Measurements from ENCODE around the gene C1orf21.

C1orf21 gene

GRCh38 chr1:184455786-184456185, 69.0 kb downstream of the C1orf21 start:
- no peak for DNase-seq

DNA sequence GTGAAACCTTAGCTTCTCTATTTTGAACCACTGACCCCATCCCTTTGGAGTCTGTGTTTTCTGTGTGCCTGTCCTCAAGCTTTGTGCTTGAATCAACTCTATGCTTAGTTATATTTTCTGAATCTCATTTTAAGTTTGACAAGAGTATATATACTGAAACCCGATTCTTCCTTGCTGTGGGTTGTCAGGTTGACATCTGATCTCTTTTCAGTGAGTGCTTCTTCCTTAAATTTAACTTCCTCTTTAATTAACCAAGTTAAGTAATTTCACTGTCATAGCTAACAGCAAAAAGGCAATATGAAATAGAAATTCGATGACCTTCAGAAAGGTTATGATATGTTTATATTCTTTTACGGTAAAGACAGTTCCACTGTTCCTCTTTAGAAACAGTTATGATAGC, 69.4 kb downstream of the C1orf21 start:
- DNase-seq, result no peak

GRCh38 chr1:184457500-184457899, 70.7 kb downstream of the C1orf21 start:
- no peak for DNase-seq

GRCh38 chr1:184461321-184461720, 74.5 kb downstream of the C1orf21 start:
- no peak for DNase-seq

- no peak for DNase-seq
Observed at GRCh38 chr1:184462155-184462554, 75.3 kb downstream of the C1orf21 start.

- no peak for DNase-seq
Observed at GRCh38 chr1:184462990-184463389, 76.2 kb downstream of the C1orf21 start.

- no peak for DNase-seq
Observed at GRCh38 chr1:184463680-184464079, 76.9 kb downstream of the C1orf21 start.

GRCh38 chr1:184464757-184465156, 77.9 kb downstream of the C1orf21 start:
- DNase-seq, result no peak

DNA sequence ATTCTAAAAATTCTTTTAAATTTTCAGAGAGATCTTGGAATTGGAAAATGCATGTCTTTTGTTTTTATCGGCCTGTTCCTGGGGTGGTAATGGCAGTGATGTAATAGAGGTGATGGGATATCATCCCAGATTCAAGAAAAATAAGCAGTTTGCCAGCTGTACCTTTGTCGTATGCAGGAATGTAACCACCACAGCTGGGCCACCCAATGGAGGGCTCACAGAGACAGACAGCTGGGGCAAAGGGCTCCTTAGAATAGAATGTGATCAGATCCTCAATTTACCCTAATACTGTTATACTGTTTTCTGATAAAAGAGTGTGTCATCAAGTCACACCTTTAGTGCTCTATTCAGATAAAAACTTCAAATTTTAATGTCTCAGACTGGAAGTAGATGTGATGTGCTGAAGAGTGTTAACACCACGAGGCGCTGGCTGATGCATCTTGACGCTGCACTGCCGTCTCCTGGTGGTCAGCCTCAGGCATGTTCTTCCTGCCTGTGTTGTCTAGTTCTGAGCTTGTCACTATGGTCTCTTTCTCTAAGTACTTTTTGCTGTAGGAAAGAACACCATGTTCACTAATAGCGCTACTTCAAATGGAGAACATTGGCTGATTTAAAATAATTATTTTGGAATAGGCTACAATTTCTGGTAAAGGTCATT, 78.8 kb downstream of the C1orf21 start:
- DNase-seq, result no peak

GRCh38 chr1:184467295-184467694, 80.5 kb downstream of the C1orf21 start:
- no peak for DNase-seq

DNA sequence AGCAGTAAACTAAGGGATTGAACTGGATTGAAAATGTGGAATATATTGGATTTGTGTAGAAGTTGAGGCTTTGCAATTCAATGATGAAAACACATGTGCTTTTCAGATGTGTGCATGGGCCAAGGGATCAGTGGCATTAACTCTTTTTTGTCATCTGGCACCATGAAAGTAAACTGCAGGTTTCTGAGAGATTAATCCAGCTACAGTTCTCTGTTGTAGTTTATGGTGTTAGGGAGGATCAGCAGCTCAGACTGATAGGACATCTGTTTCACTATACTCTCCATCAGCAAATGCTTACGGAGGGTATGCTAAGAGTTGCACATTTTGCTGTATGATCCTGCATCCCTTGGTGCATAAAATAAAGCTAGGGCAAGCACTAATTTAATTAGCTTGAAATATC, 82.6 kb downstream of the C1orf21 start:
- no peak for DNase-seq

GRCh38 chr1:184471686-184472085, 84.9 kb downstream of the C1orf21 start:
- no peak for DNase-seq

DNA sequence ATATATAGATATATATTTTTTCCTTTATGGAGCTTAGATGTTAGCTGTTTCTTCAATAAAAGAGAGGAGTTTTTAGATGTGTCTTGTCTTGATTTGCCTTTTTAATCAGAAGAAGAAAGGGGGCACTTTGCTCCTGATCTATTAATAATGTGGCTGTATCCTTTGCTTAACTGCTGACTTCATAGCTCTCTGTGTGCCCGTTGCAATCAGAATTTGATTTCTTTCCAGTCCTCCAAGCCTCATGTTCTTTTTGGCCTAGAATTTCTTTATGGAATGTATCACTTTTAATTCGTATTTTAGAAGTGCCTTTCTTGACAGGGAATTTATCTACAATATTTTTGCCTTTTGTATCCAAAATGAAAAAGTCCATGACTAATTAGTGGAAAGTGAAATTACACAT, 85.3 kb downstream of the C1orf21 start:
- no peak for DNase-seq

GRCh38 chr1:184473176-184473966, 86.5 kb downstream of the C1orf21 start:
- DNase-seq, result no peak

- DNase-seq, result no peak
Observed at GRCh38 chr1:184476187-184476586, 89.4 kb downstream of the C1orf21 start.

DNA sequence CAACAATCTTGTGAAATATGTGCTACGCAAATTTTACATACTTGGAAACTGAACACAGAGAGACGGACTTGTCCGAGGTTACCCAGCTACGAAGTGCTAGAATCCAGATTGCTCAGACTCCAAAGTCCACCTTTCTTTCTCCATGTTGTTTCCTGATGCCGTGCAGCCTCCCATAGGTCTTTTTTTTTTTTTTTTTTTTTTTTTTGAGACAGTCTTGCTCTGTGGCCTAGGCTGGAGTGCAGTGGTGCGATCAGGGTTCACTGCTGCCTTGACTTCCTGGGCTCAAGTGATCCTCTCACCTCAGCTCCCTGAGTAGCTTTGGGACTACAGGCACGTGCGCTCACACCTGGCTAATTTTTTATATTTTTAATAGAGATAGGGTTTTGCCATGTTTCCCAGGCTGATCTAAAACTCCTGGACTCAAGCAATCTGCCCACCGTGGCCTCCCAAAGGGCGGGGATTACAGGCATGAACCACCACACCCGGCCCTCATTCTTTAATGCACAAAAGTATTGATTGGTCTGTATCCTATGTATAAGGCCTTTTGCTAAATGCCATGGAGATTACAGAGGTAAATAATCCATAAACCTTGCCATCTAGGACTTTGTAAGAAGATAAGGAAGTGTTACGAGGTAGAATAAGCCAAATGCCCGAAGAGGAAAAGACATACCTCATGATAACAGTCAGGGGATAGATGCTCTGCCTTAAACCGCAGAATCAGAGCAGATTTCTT, 92.8 kb downstream of the C1orf21 start:
- DNase-seq, result no peak

GRCh38 chr1:184480736-184481135, 93.9 kb downstream of the C1orf21 start:
- DNase-seq, result no peak

DNA sequence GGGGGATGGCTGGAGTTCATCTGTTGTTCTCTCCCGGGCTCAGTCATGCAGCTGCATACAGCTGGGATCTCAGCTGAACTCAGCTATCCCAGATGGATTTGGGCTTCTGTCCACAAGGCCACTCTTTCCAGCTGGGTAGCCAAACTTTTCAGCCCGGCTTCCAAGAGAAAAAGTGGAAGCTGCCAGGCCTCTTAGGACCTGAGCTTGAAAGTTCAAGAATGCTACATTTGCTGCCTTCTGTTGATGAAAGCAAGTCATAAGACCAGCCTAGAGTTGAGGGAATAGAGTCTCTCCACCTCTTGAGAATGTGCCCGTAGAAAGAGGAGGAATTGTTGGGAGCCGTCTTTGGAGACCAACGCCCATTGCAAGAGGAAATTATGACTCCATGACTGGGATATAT, 95.3 kb downstream of the C1orf21 start:
- DNase-seq, result no peak

- DNase-seq, result no peak
Observed at GRCh38 chr1:184483101-184483683, 96.4 kb downstream of the C1orf21 start.

- no peak for DNase-seq
Observed at GRCh38 chr1:184485751-184486723, 99.2 kb downstream of the C1orf21 start.

DNA sequence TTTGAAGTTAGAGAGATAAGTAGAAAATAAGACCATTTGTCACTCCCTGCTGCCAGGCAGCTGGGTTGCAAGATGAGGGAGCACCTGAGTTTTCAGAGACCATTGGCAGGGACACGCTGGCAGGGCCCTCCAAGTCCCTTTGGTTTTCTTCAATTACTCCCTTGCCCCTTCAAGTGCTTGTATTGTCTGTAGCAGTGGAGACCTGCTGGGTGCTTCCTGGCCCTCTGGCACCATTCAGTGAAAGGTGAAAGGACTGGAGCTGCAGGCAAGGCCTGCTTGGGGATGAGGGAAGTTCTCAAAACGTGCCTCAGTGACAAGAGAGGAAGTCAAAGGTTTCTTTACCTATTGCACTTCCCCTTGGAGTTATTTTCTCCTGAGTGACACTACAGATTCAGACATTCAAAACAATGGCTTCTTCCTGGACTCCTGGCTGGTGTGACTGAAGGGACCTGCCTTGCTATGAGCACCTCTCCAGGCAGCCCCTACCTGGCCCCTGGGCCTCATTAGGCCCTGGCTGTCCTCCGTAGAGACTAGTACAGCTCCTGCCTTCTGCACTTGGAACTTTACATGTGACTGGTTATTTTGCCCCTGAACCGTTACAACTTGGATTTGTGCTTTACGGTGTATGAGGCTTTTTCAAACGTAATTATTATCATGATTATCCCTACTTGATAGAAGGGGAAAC, 100.1 kb downstream of the C1orf21 start:
- DNase-seq, result no peak

All from NCI-H1105 treated with DMSO at 0.1 percent for 48 hours (cell line).